SU-DHL-6 (cell line): Measurements from ENCODE around the gene SETBP1.

Source experiments
- CTCF ChIP-seq: fragments of 200-600 bp; sonication (generic); IDR thresholded peaks from one replicate; pipeline ENCODE4 v1.5.1; 2017; ENCODE audit warnings: antibody characterized with exemption, mild to moderate bottlenecking, low read length, moderate library complexity; ENCODE audit not compliant: insufficient read depth, poor library complexity, severe bottlenecking
- EZH2phosphoT487 ChIP-seq: fragments of 200-600 bp; sonication (generic), shearing (Covaris generic); conservative IDR thresholded peaks from 2 replicates; pipeline ENCODE4 v1.6.1; 2018; ENCODE audit warnings: mild to moderate bottlenecking, antibody characterized with exemption, low read length, moderate library complexity, mixed read lengths

- TF ChIP-seq CTCF: no peak
- TF ChIP-seq EZH2phosphoT487: no peak
These were observed 156.9 kb downstream of the SETBP1 start for GRCh38 chr18:44837482-44838180.
